HepG2 (cell line): Measurements from ENCODE around the gene SLC2A4. TPM values are rescaled to one million over a fixed set of nuclear protein-coding genes. Genes with fewer than 3 reads are reported as not detected.

Source experiments
- GTF2F1 ChIP-seq: fragments of 150-350 bp; IDR thresholded peaks from 2 replicates; pipeline ENCODE4 v1.6.1; 2014; ENCODE audit warnings: low read length
- GTF3A ChIP-seq: sonication (generic); formaldehyde crosslinking; conservative IDR thresholded peaks from 2 replicates; pipeline ENCODE4 v1.4.0; 2020; ENCODE audit warnings: mild to moderate bottlenecking, missing genetic modification reagents
- NFIC ChIP-seq: IDR thresholded peaks from 2 replicates; pipeline ENCODE4 v1.6.1; 2012; ENCODE audit warnings: mild to moderate bottlenecking, low read length, inconsistent platforms
- SOX13 ChIP-seq, 3 experiments: fragments of 450-650 bp in 1 of 3; sonication (generic) in 1 of 3; formaldehyde crosslinking in 1 of 3; IDR thresholded peaks in 2 of 3; conservative IDR thresholded peaks in 1 of 3; 2 replicates each; pipeline versions ENCODE4 v1.5.0 to v1.6.1; 2016 to 2020; ENCODE audit warnings: antibody characterized with exemption in 1 of 3, mild to moderate bottlenecking in 1 of 3, missing compliant biosample characterization in 1 of 3, missing genetic modification reagents in 1 of 3, moderate library complexity in 1 of 3
- ZC3H13 ChIP-seq: sonication (generic); formaldehyde crosslinking; IDR thresholded peaks from 2 replicates; pipeline ENCODE4 v1.8.1; 2023; ENCODE audit warnings: mild to moderate bottlenecking, missing genetic modification reagents, moderate library complexity
- ZNF501 ChIP-seq: sonication (generic); formaldehyde crosslinking; IDR thresholded peaks from 2 replicates; pipeline ENCODE4 v1.5.1; 2020; ENCODE audit warnings: mild to moderate bottlenecking, moderate library complexity, missing genetic modification reagents
- ZNF577 ChIP-seq: sonication (generic); formaldehyde crosslinking; IDR thresholded peaks from 2 replicates; pipeline ENCODE4 v1.4.0; 2020; ENCODE audit warnings: mild to moderate bottlenecking, low read depth, missing genetic modification reagents, borderline replicate concordance
- ZNF749 ChIP-seq: sonication (generic); formaldehyde crosslinking; IDR thresholded peaks from 2 replicates; pipeline ENCODE4 v1.8.0; 2022; ENCODE audit warnings: mild to moderate bottlenecking, missing genetic modification reagents, moderate library complexity, borderline replicate concordance
- polyA plus RNA-seq, 8 experiments: library from polyadenylated mRNA; depleted of rRNA in 3 of 8; stranded (reverse) in 7 of 8; unstranded in 1 of 8; fragments of >200 nt; fragmentation: Illumina TruSeq in 4 of 8; extraction: Trizol in 4 of 8; gene quantifications; 2 replicates each; pipeline versions ENCODE4 v1.2.1 to v1.2.3, GENCODE V29; 2011 to 2016; ENCODE audit warnings: low read depth in 4 of 8, missing spikeins in 1 of 8, mixed read lengths in 1 of 8; ENCODE audit not compliant: insufficient read depth in 1 of 8
- total RNA-seq, 5 experiments: library from RNA; depleted of rRNA; stranded (reverse); fragments of >200 nt; fragmentation: Illumina TruSeq; extraction: Trizol; gene quantifications; 2 replicates each; pipeline ENCODE4 v1.2.3, GENCODE V29; 2016; ENCODE audit warnings: low read depth in 1 of 5
- TF ChIP-seq, protein P1 (sequence below): sonication (generic); formaldehyde crosslinking; IDR thresholded peaks from 2 replicates; pipeline ENCODE4 v1.4.0; 2020; ENCODE audit warnings: missing genetic modification reagents
- TF ChIP-seq, protein P2 (sequence below): sonication (generic); formaldehyde crosslinking; IDR thresholded peaks from 2 replicates; pipeline ENCODE4 v1.5.1; 2020; ENCODE audit warnings: mild to moderate bottlenecking, missing genetic modification reagents, moderate library complexity

Gene SLC2A4
- total and polyA plus RNA-seq, 2 of the 13 experiments (the other 11 are each of a cell fraction or from before 2014, with no cell fraction given), result 4.9 to 5.8 TPM

DNA sequence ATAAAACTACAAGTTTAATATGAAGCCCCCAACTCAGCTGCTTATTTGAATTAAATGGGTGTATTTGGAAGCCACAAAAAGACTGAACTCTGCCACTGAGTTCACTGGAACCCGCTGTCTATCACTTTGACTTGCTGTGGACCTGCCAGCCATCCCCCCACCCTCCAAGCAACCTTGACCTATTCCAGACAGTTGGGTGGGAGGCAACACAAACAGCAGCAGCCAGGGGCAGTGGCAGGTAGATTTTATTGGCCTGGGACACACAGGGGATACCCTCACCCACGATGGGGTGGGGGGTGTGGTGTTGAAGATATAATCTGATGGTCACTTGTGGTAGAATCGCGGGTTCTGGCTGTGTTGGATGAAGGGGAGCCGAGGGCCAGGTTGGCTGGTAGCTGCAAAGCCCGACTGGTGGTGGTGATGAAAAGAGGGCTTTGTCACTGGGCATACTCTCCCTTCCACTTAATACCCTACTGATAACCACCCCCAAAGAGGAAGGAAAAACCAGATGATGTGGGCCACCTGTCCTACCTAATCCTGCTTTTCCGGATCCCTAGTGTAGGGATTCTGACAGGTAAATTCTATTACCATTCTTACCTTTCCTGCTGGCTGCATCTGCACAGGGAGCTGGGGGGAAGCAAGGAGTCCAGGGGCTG, 31.0 kb downstream of the SLC2A4 start (continued):
- TF ChIP-seq, protein P1, sequence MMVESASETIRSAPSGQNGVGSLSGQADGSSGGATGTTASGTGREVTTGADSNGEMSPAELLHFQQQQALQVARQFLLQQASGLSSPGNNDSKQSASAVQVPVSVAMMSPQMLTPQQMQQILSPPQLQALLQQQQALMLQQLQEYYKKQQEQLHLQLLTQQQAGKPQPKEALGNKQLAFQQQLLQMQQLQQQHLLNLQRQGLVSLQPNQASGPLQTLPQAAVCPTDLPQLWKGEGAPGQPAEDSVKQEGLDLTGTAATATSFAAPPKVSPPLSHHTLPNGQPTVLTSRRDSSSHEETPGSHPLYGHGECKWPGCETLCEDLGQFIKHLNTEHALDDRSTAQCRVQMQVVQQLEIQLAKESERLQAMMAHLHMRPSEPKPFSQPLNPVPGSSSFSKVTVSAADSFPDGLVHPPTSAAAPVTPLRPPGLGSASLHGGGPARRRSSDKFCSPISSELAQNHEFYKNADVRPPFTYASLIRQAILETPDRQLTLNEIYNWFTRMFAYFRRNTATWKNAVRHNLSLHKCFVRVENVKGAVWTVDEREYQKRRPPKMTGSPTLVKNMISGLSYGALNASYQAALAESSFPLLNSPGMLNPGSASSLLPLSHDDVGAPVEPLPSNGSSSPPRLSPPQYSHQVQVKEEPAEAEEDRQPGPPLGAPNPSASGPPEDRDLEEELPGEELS (CRISPR knock-in tag), result no peak
- no peak for TF ChIP-seq SOX13 (IDR thresholded peaks at IDR 0.05)
- no peak for TF ChIP-seq SOX13 (CRISPR knock-in tag; conservative IDR thresholded peaks at IDR 0.05 in 1 of 2, IDR thresholded peaks at IDR 0.05 in 1 of 2)
- TF ChIP-seq ZNF577 (CRISPR knock-in tag), result no peak
- TF ChIP-seq ZNF501 (CRISPR knock-in tag), result no peak
- TF ChIP-seq GTF2F1, result no peak
- TF ChIP-seq NFIC, result no peak
- TF ChIP-seq GTF3A (CRISPR knock-in tag), result no peak
- TF ChIP-seq ZNF749 (CRISPR knock-in tag), result no peak
- no peak for TF ChIP-seq ZC3H13 (CRISPR knock-in tag)
- TF ChIP-seq, protein P2, sequence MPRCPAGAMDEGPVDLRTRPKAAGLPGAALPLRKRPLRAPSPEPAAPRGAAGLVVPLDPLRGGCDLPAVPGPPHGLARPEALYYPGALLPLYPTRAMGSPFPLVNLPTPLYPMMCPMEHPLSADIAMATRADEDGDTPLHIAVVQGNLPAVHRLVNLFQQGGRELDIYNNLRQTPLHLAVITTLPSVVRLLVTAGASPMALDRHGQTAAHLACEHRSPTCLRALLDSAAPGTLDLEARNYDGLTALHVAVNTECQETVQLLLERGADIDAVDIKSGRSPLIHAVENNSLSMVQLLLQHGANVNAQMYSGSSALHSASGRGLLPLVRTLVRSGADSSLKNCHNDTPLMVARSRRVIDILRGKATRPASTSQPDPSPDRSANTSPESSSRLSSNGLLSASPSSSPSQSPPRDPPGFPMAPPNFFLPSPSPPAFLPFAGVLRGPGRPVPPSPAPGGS, result no peak
- TF ChIP-seq, all 625 proteins: peak for 6
